Osteoblast (primary cell): ENCODE data around the gene KCNQ1. TPM values are rescaled to one million over a fixed set of nuclear protein-coding genes. Genes with fewer than 3 reads are reported as not detected.

Experiments
- DNase-seq: peaks from one replicate; pipeline ENCODE4 v3.0.0; 2011; ENCODE audit warnings: low spot score, mixed read lengths; ENCODE audit not compliant: insufficient read length; ENCODE audit errors: missing footprints
- H2AFZ ChIP-seq: 2 replicates; pipeline ENCODE4 v1.6.0; 2011; ENCODE audit warnings: mild to moderate bottlenecking, low read length
- H3K27ac ChIP-seq: 2 replicates; pipeline ENCODE4 v1.5.1; 2011; ENCODE audit warnings: mild to moderate bottlenecking, low read depth, low read length, moderate library complexity
- H3K27me3 ChIP-seq: 2 replicates; pipeline ENCODE4 v1.6.0; 2012; ENCODE audit warnings: mild to moderate bottlenecking, control low read depth, inconsistent platforms, low read length, moderate library complexity; ENCODE audit not compliant: insufficient read depth
- H3K36me3 ChIP-seq: 2 replicates; pipeline ENCODE4 v1.5.1; 2011; ENCODE audit warnings: mild to moderate bottlenecking, low read length, control low read depth, moderate library complexity; ENCODE audit not compliant: insufficient read depth
- H3K4me1 ChIP-seq: 2 replicates; pipeline ENCODE4 v1.5.1; 2011; ENCODE audit warnings: mild to moderate bottlenecking, low read length, control low read depth, moderate library complexity; ENCODE audit not compliant: insufficient read depth
- H3K4me2 ChIP-seq: 2 replicates; pipeline ENCODE4 v1.6.0; 2011; ENCODE audit warnings: mild to moderate bottlenecking, low read length; ENCODE audit not compliant: insufficient read depth
- H3K4me3 ChIP-seq: fragments of 200-600 bp; sonication (generic); 3 replicates; pipeline ENCODE4 v1.5.1; 2012; ENCODE audit warnings: mild to moderate bottlenecking, low read length, inconsistent platforms; ENCODE audit not compliant: insufficient read depth
- H3K79me2 ChIP-seq: 2 replicates; pipeline ENCODE4 v1.6.0; 2012; ENCODE audit warnings: mild to moderate bottlenecking, low read length, control low read depth, inconsistent platforms; ENCODE audit not compliant: insufficient read depth
- H3K9me3 ChIP-seq: 2 replicates; pipeline ENCODE4 v1.5.1; 2011; ENCODE audit warnings: low read depth, low read length, control low read depth
- H4K20me1 ChIP-seq: 2 replicates; pipeline ENCODE4 v1.6.0; 2012; ENCODE audit warnings: mild to moderate bottlenecking, low read length, control low read depth; ENCODE audit not compliant: insufficient read depth
- CTCF ChIP-seq: IDR thresholded peaks from 2 replicates; pipeline ENCODE4 v1.5.1; 2011; ENCODE audit warnings: mild to moderate bottlenecking, low read depth, low read length, moderate library complexity; ENCODE audit errors: extremely low read depth
- total RNA-seq: library from RNA; depleted of rRNA; stranded (reverse); fragments of >200 nt; gene quantifications from 2 replicates; pipeline ENCODE4 v1.2.3, GENCODE V29; 2012

The KCNQ1 gene
- total RNA-seq, 1 donor = not detected

DNA sequence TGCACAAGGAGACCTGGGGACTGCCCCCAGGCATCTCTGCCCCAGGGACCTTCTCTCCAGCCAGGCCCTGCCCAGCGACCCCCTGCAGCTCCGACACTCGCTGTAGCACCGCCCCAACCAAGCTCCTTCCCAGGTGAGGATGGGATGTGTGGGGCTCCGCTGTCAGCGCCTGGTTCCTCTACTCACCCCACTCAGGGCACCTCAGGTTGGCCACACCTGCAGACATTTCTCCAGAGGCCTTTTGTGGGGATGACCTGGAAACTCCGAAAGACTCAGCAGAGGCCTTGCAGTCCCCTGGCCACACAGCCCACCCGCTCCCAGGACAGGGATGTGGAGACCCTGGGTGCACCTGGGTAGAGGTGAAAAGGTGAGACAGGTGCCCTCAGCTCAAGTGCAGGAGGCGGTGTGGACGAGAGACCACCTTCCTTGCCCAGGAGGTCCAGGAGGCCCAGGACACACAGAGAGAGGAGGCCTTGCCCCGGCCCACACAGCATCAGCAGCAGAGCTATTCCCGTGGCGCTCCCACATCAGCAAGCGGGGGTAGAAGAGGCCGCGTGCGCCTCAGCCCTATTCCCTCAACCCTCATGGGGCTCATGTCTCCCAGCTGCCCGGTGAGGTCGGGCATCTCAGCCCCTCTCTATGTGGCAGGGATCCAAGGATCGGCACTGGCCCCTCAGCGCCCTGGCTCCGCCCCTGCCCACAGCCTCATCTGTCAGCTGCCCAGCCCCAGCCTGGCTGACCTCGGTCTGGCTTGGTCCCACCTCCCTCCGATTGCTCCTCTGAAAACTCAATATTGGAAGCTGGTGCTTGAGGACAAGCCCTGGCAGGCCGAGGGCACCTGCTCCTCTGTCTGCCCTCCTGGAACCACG is 21.4 kb upstream of the KCNQ1 start:
- no peak for DNase-seq
- no peaks in the 10 kb centered on the region for H3K36me3 ChIP-seq
- H3K4me1 ChIP-seq = no peaks in the 10 kb centered on the region
- TF ChIP-seq CTCF = no peak
- no peaks in the 10 kb centered on the region for H3K9me3 ChIP-seq
- H2AFZ ChIP-seq = no peak overlapping the region
- no peak overlapping the region for H3K27ac ChIP-seq
- H3K27me3 ChIP-seq = no peaks in the 10 kb centered on the region
- no peaks in the 10 kb centered on the region for H3K79me2 ChIP-seq
- H3K4me2 ChIP-seq = no peak overlapping the region
- H4K20me1 ChIP-seq = no peaks in the 10 kb centered on the region
- no peak overlapping the region for H3K4me3 ChIP-seq

DNA sequence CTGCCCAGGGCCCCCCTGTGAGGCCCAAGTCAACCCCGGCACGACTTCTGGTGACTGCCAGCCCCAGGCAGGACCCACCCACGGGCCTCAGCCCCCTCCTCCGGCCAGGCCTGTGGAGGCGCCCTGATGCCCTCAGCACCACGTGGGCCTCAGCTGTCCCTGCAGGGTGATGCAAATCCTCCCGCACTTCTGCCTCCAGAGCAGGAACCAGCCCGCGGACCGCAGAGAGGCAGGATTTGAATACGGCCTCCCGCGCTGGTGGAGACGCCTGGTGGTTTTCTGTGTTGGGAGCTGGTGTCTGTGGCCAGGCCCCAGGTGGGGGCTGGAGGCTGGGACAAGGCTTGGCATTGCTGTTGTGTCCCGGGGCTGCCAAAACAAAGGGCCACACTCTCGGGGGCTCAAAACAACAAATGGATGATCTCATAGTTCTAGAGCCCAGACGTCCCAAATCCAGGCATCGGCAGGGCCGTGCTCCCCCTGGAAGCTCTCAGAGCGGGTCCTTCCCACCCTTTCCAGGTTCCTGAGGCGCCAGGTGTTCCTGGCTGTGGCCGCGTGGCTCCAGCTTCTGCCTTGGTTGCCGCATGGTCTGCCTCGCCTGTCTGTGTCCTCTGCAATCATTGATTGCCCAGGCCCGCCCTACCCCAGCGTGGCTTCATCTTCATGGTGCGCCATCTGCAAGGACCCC is 19.9 kb upstream of the KCNQ1 start:
- Histone ChIP-seq H3K4me3 (no peak overlapping the region), H3K4me2 (no peak overlapping the region), H3K79me2 (no peaks in the 10 kb centered on the region), H3K27ac (no peak overlapping the region), H4K20me1 (no peaks in the 10 kb centered on the region), H3K9me3 (no peaks in the 10 kb centered on the region), H2AFZ (no peak overlapping the region), H3K36me3 (no peaks in the 10 kb centered on the region), H3K27me3 (no peaks in the 10 kb centered on the region), H3K4me1 (no peaks in the 10 kb centered on the region)
- TF ChIP-seq CTCF = no peak
- DNase-seq = no peak

DNA sequence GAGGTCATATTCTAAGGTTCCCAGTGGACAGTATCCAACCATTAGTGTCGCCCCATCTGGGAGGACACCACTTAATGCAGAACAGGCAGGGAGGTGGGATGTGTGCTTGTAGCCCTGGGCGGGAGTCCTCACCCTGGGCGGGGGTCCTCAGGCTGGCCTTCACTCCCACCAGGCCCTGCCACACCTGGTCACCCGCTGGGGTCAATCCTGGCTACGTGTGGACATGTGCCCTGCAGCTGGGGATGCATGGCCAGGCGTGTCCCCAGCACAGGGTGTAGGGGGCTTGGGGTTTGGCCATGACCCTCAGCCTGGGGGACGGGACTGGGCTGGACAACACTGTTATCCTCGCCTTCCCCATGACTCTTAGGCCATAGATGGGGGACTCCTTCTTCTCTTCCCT is 19.3 kb upstream of the KCNQ1 start:
- no peak overlapping the region for H3K27ac ChIP-seq
- H2AFZ ChIP-seq = no peak overlapping the region
- no peaks in the 10 kb centered on the region for H3K36me3 ChIP-seq
- TF ChIP-seq CTCF = no peak
- no peaks in the 10 kb centered on the region for H3K9me3 ChIP-seq
- no peak for DNase-seq
- H3K79me2 ChIP-seq = no peaks in the 10 kb centered on the region
- no peaks in the 10 kb centered on the region for H3K4me1 ChIP-seq
- no peak overlapping the region for H3K4me2 ChIP-seq
- no peaks in the 10 kb centered on the region for H4K20me1 ChIP-seq
- H3K27me3 ChIP-seq = no peaks in the 10 kb centered on the region
- no peak overlapping the region for H3K4me3 ChIP-seq

GRCh38 chr11:2426221-2426620 is 18.6 kb upstream of the KCNQ1 start:
- H3K4me3 ChIP-seq = no peak overlapping the region
- no peak for DNase-seq
- TF ChIP-seq CTCF = no peak
- H2AFZ ChIP-seq = no peak overlapping the region
- H3K27ac ChIP-seq = no peak overlapping the region
- no peaks in the 10 kb centered on the region for H3K27me3 ChIP-seq
- H4K20me1 ChIP-seq = no peaks in the 10 kb centered on the region
- H3K79me2 ChIP-seq = no peaks in the 10 kb centered on the region
- no peak overlapping the region for H3K4me2 ChIP-seq
- H3K36me3 ChIP-seq = no peaks in the 10 kb centered on the region
- H3K9me3 ChIP-seq = no peaks in the 10 kb centered on the region
- no peaks in the 10 kb centered on the region for H3K4me1 ChIP-seq
